Measurements from ENCODE around the gene GSKIP.

The GSKIP gene

DNA sequence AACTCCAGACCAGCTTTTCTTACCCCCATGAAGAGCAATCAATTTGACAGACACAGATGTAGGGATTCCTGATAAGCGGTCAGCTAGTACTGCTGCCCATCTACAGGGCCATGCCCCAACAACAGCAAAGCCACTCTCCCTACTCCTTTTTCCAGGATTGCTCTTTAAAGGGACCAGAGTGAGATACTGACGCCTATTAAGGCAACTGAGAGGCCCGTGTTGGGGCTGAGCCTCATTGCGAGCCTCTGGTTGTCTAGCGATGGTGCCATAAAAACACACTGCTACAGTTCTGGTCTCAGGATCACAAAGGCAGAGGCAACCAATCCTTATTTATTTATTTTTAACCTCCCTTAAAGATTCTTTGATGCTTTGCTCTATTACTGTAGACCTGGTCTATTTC is 59.7 kb downstream of the GSKIP start:
- no peak for DNase-seq

DNA sequence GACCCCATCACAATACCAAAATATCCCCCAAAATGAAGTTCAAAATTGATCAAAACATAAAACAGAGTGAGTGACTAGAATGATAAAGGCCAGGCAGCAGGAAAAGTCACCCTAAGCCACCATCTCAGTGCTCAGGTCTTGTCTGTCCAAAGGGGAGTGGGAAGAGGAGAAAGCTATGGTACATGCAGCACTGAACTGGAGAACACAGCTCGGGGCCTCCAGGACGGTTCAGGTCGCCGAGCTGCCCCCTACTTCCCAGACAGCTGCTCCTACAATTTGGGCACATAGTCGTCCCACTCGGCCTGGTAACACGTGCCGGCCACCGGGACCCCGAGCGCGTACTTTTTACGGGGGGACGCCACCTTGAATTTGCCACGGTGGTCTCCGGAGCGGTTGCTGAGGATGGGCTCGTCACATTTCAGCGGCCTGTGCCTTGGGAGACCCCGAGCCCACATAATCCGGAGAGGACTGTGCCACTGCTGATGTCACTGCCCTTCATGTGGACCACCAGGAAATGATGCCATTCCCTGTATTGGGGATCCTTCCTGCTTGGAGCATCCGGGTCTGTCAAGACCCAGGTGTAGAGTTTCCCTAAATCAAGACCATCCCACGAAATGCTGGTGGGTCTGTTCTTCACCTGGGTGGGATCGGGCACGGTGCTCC is 60.3 kb downstream of the GSKIP start:
- DNase-seq: no peak

DNA sequence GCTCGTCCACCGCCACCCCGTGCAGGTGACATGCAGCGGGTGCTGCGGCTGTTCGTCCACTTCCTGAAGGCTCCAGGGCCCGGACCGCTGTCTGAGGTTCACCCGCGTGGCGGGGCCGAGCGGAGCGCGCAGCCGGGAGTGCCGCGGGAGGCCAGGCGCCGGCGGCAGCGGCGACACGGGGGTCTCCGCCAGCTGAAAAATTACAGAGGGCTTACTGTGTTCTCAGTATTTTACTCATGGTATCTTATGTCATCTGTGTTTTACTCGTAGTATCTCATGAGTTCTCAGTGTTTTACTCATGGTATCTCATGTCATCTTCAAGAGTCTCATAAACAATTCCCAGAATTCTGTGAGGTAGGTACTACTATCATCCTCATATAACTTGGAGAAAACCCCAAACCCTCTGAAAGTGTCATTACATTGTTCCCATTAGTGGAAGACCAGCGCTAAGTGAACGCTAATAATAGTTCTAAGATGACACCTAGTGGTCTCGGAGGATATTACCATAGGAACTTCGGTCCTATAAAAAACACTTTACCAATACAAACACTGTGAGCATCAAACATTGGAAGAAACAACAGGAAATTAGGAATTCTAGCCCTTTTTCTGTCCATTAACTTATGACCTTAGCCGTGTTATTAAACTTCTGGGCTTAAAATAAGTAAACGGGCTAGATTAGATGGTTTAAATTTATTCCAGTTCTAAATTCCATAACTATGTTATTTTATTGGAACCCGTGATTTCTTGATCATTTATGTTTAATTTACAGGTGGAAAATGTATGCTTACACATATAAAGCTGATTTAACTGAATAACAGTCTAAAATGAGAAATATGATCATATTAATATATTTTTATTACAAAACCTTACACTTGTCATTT is 61.0 kb downstream of the GSKIP start:
- peak in 1 of 2 donors; percentile 4 for DNase-seq

DNA sequence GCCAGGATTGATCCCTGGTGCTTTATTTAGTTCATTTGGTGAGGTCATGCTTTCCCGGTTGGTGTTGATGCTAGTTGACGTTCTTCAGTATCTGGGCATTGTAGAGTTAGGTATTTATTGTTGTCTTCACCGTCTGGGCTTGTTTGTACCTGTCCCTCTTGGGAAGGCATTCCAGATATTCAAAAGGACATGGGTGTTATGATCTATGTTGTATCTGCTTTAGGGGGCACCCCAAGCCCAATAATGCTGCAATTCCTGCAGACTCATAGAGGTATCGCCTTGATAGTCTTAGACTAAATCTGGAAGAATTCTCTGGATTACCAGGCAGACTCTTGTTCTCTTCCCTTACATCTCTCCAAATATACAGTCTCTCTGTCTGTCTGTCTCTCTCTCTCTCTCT is 70.7 kb downstream of the GSKIP start:
- DNase-seq: no peak
